ENCODE data around the gene PPP1R12A.

GRCh38 chr12:79834712-79835376 lies 100.1 kb downstream of the PPP1R12A start:
- TF ChIP-seq CTCF (IDR thresholded peaks at IDR 0.05) (no peak), ZFX (IDR thresholded peaks at IDR 0.05; ENCODE audit: borderline replicate concordance) (no peak)
